Fibroblast of pulmonary artery (primary cell): ENCODE measurements around the gene CLEC10A.
"Not testable (repeated sequence)": the region's sequence is repeated elsewhere in the genome, so short reads cannot be mapped to it uniquely, and the experiment has no call there.

Experiments
- DNase-seq: peaks from one replicate; pipeline ENCODE4 v3.0.0-alpha.2; 2010; ENCODE audit warnings: low read depth
- H3K4me3 ChIP-seq: replicated peaks from 2 replicates; pipeline ENCODE4 v1.5.1; 2011; ENCODE audit warnings: low read depth, mild to moderate bottlenecking, control low read depth, low read length, moderate library complexity
- TF ChIP-seq, protein P1 (sequence below): IDR thresholded peaks from 2 replicates; pipeline ENCODE4 v1.5.1; 2011; ENCODE audit warnings: mild to moderate bottlenecking, control low read depth, low read length, inconsistent platforms; ENCODE audit errors: missing control alignments

Gene CLEC10A

GRCh38 chr17:7047566-7047965 lies 32.5 kb downstream of the CLEC10A start:
- no peak overlapping the region for H3K4me3 ChIP-seq
- TF ChIP-seq, protein P1, sequence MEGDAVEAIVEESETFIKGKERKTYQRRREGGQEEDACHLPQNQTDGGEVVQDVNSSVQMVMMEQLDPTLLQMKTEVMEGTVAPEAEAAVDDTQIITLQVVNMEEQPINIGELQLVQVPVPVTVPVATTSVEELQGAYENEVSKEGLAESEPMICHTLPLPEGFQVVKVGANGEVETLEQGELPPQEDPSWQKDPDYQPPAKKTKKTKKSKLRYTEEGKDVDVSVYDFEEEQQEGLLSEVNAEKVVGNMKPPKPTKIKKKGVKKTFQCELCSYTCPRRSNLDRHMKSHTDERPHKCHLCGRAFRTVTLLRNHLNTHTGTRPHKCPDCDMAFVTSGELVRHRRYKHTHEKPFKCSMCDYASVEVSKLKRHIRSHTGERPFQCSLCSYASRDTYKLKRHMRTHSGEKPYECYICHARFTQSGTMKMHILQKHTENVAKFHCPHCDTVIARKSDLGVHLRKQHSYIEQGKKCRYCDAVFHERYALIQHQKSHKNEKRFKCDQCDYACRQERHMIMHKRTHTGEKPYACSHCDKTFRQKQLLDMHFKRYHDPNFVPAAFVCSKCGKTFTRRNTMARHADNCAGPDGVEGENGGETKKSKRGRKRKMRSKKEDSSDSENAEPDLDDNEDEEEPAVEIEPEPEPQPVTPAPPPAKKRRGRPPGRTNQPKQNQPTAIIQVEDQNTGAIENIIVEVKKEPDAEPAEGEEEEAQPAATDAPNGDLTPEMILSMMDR = no peak
- no peak for DNase-seq

DNA sequence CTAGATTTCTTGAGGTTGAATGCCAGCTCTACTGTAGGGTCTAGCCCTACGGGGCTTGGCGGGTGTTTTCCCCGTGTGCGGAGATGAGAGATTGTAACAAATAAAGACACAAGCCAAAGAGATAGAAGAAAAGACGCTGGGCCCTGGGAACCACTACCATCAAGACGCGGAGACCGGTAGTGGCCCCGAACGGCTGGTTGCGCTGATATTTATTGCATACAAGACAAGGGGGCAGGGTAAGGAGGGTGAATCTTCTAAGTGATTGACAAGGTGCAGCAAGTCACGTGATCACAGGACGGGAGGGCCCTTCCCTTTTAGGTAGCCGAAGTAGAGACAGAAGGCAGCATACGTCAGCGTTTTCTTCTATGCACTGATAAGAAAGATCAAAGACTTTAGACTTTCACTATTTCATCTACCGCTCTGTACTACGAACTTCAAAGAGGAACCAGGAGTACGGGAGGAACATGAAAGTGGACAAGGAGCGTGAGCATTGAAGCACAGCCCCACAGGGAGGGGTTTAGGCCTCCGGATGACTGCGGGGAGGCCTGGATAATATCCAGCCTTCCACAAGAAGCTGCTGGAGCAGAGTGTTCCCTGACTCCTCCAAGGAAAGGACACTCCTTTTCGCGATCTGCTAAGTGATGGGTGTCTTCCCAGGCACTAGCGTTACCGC lies 33.2 kb downstream of the CLEC10A start:
- H3K4me3 ChIP-seq = not testable (repeated sequence)

DNA sequence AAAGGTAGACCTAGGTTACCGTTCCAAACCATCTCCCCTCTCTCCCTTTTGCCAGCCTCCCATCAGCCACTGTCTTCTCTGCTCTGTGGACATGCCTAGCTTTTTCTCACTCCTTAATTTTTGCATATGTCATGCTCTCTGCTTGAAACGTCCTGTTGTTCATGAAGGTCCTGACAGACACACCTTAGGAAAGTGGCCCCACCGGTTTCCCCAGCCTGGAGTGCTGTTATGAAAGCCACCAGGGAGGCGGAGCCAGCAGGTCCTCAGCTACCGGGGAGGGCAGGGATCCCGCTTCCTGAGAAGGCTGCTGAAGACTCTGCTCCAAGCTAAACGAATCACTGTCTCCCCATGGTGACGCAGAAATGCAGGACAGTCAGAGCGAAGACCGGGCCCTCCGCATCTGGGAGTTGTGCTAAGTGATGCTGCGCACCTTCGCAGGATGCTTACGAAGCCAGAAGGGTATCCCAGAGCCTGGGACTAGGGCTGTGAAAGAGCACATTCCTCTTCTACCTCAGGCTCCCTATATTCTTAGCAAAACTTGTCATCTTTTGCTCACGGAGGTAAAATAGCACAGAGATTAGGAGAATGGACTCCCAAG lies 33.8 kb downstream of the CLEC10A start:
- H3K4me3 ChIP-seq = no peak overlapping the region
- no peak for DNase-seq

More for the DNA sequence above, 33.2 kb downstream of the CLEC10A start:
- not testable (repeated sequence) for DNase-seq

DNA sequence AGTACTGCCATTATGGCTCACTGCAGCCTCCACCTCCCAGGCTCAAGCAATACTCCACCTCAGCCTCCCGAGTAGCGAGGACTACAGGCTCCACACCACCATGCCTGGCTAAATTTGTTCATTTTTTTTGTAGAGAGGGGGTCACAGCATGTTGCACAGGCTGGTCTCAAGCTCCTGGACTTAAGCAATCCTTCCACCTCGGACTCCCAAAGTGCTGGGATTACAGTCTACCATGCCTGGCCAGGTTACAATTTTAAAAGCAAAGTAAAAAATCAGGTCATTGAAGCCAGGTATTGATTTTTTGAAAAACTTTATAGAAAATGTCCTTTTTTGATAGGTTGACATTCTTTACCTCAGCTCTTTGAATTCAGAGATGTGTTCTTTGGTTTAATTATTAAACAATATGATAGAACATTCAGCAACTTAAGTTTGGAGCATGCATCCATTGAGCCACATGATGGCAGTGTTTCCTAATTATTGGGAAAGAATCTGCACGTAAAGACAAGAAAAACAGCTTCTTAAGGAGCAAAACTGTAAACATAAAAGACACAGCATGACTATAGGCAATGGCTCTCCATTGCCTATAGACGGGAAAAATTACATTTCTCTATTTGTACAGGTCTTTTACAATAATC lies 34.4 kb downstream of the CLEC10A start:
- TF ChIP-seq, protein P1 = peak; percentile 81
- H3K4me3 ChIP-seq = no peak overlapping the region

More for the DNA sequence above, 33.8 kb downstream of the CLEC10A start:
- TF ChIP-seq, protein P1 = no peak

GRCh38 chr17:7043497-7044198 lies 36.4 kb downstream of the CLEC10A start, which contains the start of gene SLC16A11:
Gene SLC16A11 (minus strand): TSS chr17:7044092. CDS start chr17:7043513, 579 bp downstream.
- DNase-seq = peak; percentile 52
- TF ChIP-seq, protein P1 = no peak
- peak within 1 kb of the TSS; percentile 50 for H3K4me3 ChIP-seq

More for the DNA sequence above, 34.4 kb downstream of the CLEC10A start:
- peak; percentile 93 for DNase-seq

DNA sequence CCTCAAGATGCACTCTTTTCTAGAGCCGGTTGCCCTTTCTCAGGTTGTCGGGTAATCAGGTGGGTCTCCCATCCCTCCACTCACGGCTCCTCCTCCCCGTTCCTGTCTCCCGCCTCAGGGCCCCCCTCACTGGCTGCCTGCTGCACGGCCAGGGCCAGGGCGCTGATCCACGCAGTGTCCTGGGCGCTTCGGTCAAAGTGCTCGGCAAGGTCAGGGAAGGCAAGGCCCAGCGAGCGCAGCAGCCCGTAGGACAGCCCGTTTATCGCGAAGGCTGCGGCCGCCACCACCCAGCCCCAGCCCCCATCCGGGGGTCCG lies 36.9 kb downstream of the CLEC10A start:
- no peak for DNase-seq
- H3K4me3 ChIP-seq = peak overlapping the region; percentile 50
- TF ChIP-seq, protein P1 = no peak
